Neural crest cell (in vitro differentiated cells): ENCODE results near the gene PDGFRB. TPM values are rescaled to one million over a fixed set of nuclear protein-coding genes. Genes with fewer than 3 reads are reported as not detected.

ENCODE experiments used
- DNase-seq: peaks from one replicate; pipeline ENCODE4 v3.0.0; 2021; ENCODE audit warnings: low read depth, mixed read lengths, low spot score
- H3K27ac Mint-ChIP-seq: one replicate; pipeline ENCODE4 v1.8.0; 2021; ENCODE audit warnings: mild to moderate bottlenecking, mixed read lengths; ENCODE audit not compliant: unreplicated experiment
- H3K27me3 Mint-ChIP-seq: 2 replicates; pipeline ENCODE4 v1.8.0; 2021; ENCODE audit warnings: low read depth, mild to moderate bottlenecking, mixed read lengths
- H3K36me3 Mint-ChIP-seq: 2 replicates; pipeline ENCODE4 v1.8.0; 2021; ENCODE audit warnings: low read depth, mild to moderate bottlenecking, mixed read lengths
- H3K4me1 Mint-ChIP-seq: 2 replicates; pipeline ENCODE4 v1.8.0; 2021; ENCODE audit warnings: mixed read lengths
- H3K4me3 Mint-ChIP-seq: one replicate; pipeline ENCODE4 v1.8.0; 2021; ENCODE audit warnings: mild to moderate bottlenecking, mixed read lengths
- H3K9me3 Mint-ChIP-seq: 2 replicates; pipeline ENCODE4 v1.8.0; 2021; ENCODE audit warnings: mixed read lengths
- CTCF ChIP-seq: fragments of 200-600 bp; sonication (generic); conservative IDR thresholded peaks from 2 replicates; pipeline ENCODE4 v1.5.0; 2021; ENCODE audit warnings: antibody characterized with exemption, mild to moderate bottlenecking
- total RNA-seq: library from RNA; stranded (reverse); gene quantifications from 2 replicates; pipeline ENCODE4 v1.2.1, GENCODE V29; 2021

PDGFRB gene
- total RNA-seq, 1 donor from 2014 or later = 10.8 TPM

GRCh38 chr5:150196986-150197385 is 41.3 kb upstream of the PDGFRB start:
- H3K27me3 Mint-ChIP-seq = peaks cover 35% of the 10 kb centered on the region

GRCh38 chr5:150196514-150196913 is 40.9 kb upstream of the PDGFRB start:
- Mint-ChIP-seq H3K27me3 (peaks cover 40% of the 10 kb centered on the region), H3K4me1 (no peaks in the 10 kb centered on the region), H3K36me3 (no peaks in the 10 kb centered on the region), H3K27ac (no peak overlapping the region), H3K4me3 (no peak overlapping the region), H3K9me3 (no peaks in the 10 kb centered on the region)
- no peak for DNase-seq
- TF ChIP-seq CTCF = no peak

More at GRCh38 chr5:150196986-150197385, 41.3 kb upstream of the PDGFRB start:
- no peak for TF ChIP-seq CTCF
- no peak overlapping the region for H3K27ac Mint-ChIP-seq
- H3K4me3 Mint-ChIP-seq = no peak overlapping the region
- DNase-seq = no peak
- H3K9me3 Mint-ChIP-seq = no peaks in the 10 kb centered on the region
- no peaks in the 10 kb centered on the region for H3K36me3 Mint-ChIP-seq
- no peaks in the 10 kb centered on the region for H3K4me1 Mint-ChIP-seq

GRCh38 chr5:150195736-150196485 is 40.3 kb upstream of the PDGFRB start:
- Mint-ChIP-seq H3K9me3 (no peaks in the 10 kb centered on the region), H3K4me3 (no peak overlapping the region), H3K36me3 (no peaks in the 10 kb centered on the region), H3K27me3 (peaks cover 46% of the 10 kb centered on the region), H3K4me1 (no peaks in the 10 kb centered on the region), H3K27ac (no peak overlapping the region)
- no peak for DNase-seq
- TF ChIP-seq CTCF = no peak

GRCh38 chr5:150192462-150192861 is 36.8 kb upstream of the PDGFRB start:
- no peak for TF ChIP-seq CTCF
- Mint-ChIP-seq H3K36me3 (no peaks in the 10 kb centered on the region), H3K27me3 (peaks cover 66% of the 10 kb centered on the region)

GRCh38 chr5:150190987-150191386 is 35.3 kb upstream of the PDGFRB start:
- no peaks in the 10 kb centered on the region for H3K36me3 Mint-ChIP-seq
- no peaks in the 10 kb centered on the region for H3K9me3 Mint-ChIP-seq
- DNase-seq = no peak
- H3K27me3 Mint-ChIP-seq = peaks cover 79% of the 10 kb centered on the region
- H3K27ac Mint-ChIP-seq = no peak overlapping the region
- H3K4me3 Mint-ChIP-seq = no peak overlapping the region
- TF ChIP-seq CTCF = no peak
- peaks cover 3% of the 10 kb centered on the region for H3K4me1 Mint-ChIP-seq

More at GRCh38 chr5:150192462-150192861, 36.8 kb upstream of the PDGFRB start:
- no peak overlapping the region for H3K4me3 Mint-ChIP-seq
- H3K4me1 Mint-ChIP-seq = peaks cover 3% of the 10 kb centered on the region
- H3K27ac Mint-ChIP-seq = no peak overlapping the region
- no peak for DNase-seq
- no peaks in the 10 kb centered on the region for H3K9me3 Mint-ChIP-seq
